K562 (cell line): Measurements from ENCODE around the gene DCAF16. TPM values are rescaled to one million over a fixed set of nuclear protein-coding genes. Genes with fewer than 3 reads are reported as not detected.

Source experiments
- ATAC-seq: fragments of 200-7000 bp; cut with Tn5 transposase; 3 replicates; pipeline ENCODE4 v1.9.1; 2020; ENCODE audit warnings: moderate library complexity
- BruUV-seq: library from RNA; stranded (reverse); fragments of 400-500 nt; replicated peaks from 2 replicates; lab custom pipeline; 2021; lab: Mats Ljungman, UMichigan
- CTCF ChIA-PET: fragments of 300-600 bp; formaldehyde crosslinking; extraction: SDS; loops from one replicate; lab custom pipeline; 2021; ENCODE audit warnings: low intra/inter-chr PET ratio; lab: Yijun Ruan, JAX
- POLR2A ChIA-PET: fragments of 300-600, 350-650 bp; sonication (Branson Sonifier 250); formaldehyde crosslinking; extraction: SDS; loops from one replicate; lab custom pipeline; 2021; ENCODE audit warnings: antibody characterized with exemption, inconsistent platforms; lab: Yijun Ruan, JAX
- DNase-seq, 4 experiments: peaks; one replicate each; pipeline versions ENCODE4 v3.0.0 to v3.0.0-alpha.2; 2011 to 2018; ENCODE audit warnings: low spot score in 3 of 4, mixed read lengths in 3 of 4; ENCODE audit errors: extremely low read depth in 1 of 4
- FAIRE-seq: peaks from 2 replicates; lab custom pipeline; 2011; peaks lifted over from hg19 to GRCh38; lab: Jason Lieb, UNC
- H2AFZ ChIP-seq: 2 replicates; pipeline ENCODE4 v1.6.0; 2011; ENCODE audit warnings: low read depth, low read length, control low read depth, inconsistent platforms
- H3K27ac ChIP-seq: fragments of 200-600 bp; 3 replicates; pipeline ENCODE4 v1.8.0; 2011; ENCODE audit warnings: low read depth, mild to moderate bottlenecking, control low read depth, inconsistent platforms, low read length, moderate library complexity, mixed read lengths; ENCODE audit errors: extremely low read depth
- H3K27me3 ChIP-seq, 2 experiments: fragments of 300-600 bp in 1 of 2; 2 replicates in 1 of 2; 3 replicates in 1 of 2; pipeline versions ENCODE4 v1.6.0 to v1.8.0; 2011; ENCODE audit warnings: inconsistent platforms in 2 of 2, low read length in 2 of 2, mild to moderate bottlenecking in 1 of 2, mixed read lengths in 1 of 2, moderate library complexity in 1 of 2; ENCODE audit not compliant: control insufficient read depth in 2 of 2, insufficient read depth in 2 of 2
- H3K36me3 ChIP-seq: fragments of 300-600 bp; 3 replicates; pipeline ENCODE4 v1.8.0; 2011; ENCODE audit warnings: mild to moderate bottlenecking, low read length, inconsistent platforms; ENCODE audit not compliant: control insufficient read depth, insufficient read depth
- H3K4me1 ChIP-seq, 2 experiments: fragments of 200-600 bp in 1 of 2; replicated peaks in 1 of 2; 2 replicates in 1 of 2; 3 replicates in 1 of 2; pipeline versions ENCODE4 v1.5.1 to v1.8.0; 2011; ENCODE audit warnings: inconsistent platforms in 2 of 2, low read length in 2 of 2, mild to moderate bottlenecking in 1 of 2, mixed read lengths in 1 of 2, moderate library complexity in 1 of 2; ENCODE audit not compliant: control insufficient read depth in 2 of 2, insufficient read depth in 2 of 2
- H3K4me2 ChIP-seq: 2 replicates; pipeline ENCODE4 v1.6.1; 2011; ENCODE audit warnings: low read length, control low read depth, inconsistent platforms, mixed read lengths; ENCODE audit not compliant: insufficient read depth
- H3K4me3 ChIP-seq: fragments of 200-600 bp; sonication (generic), shearing (Covaris generic); 2 replicates; pipeline ENCODE4 v1.5.1; 2016; ENCODE audit warnings: control low read depth, inconsistent platforms
- H3K79me2 ChIP-seq: fragments of 200-600 bp; 3 replicates; pipeline ENCODE4 v1.8.0; 2011; ENCODE audit warnings: low read length, inconsistent platforms; ENCODE audit not compliant: control insufficient read depth, insufficient read depth
- H3K9ac ChIP-seq, 2 experiments: 2 replicates each; pipeline versions ENCODE4 v1.6.0 to v1.6.1; 2011; ENCODE audit warnings: low read depth in 2 of 2, low read length in 2 of 2, control low read depth in 1 of 2, inconsistent platforms in 1 of 2, mild to moderate bottlenecking in 1 of 2, mixed read lengths in 1 of 2; ENCODE audit not compliant: insufficient read depth in 1 of 2
- H3K9me1 ChIP-seq: one replicate; pipeline ENCODE4 v1.6.0; 2011; ENCODE audit warnings: inconsistent platforms, mild to moderate bottlenecking, low read length, moderate library complexity; ENCODE audit not compliant: control insufficient read depth, insufficient read depth
- H3K9me3 ChIP-seq: replicated peaks from 2 replicates; pipeline ENCODE4 v1.5.1; 2011; ENCODE audit warnings: low read depth, low read length, inconsistent platforms; ENCODE audit not compliant: control insufficient read depth, insufficient read depth
- H4K20me1 ChIP-seq: replicated peaks from 2 replicates; pipeline ENCODE4 v1.6.1; 2011; ENCODE audit warnings: low read length, inconsistent platforms, mixed read lengths; ENCODE audit not compliant: control insufficient read depth, insufficient read depth
- CBX2 ChIP-seq: fragments of 200-600 bp; sonication (generic); IDR thresholded peaks from one replicate; pipeline ENCODE4 v1.6.1; 2012; ENCODE audit warnings: mild to moderate bottlenecking, low read length, inconsistent platforms; ENCODE audit not compliant: insufficient read depth, poor library complexity, severe bottlenecking
- E2F4 ChIP-seq: sonication (generic); formaldehyde crosslinking; IDR thresholded peaks from 2 replicates; pipeline ENCODE4 v1.8.0; 2022; ENCODE audit warnings: mild to moderate bottlenecking, low read depth, missing genetic modification reagents
- EGR1 ChIP-seq: fragments of 450-650 bp; conservative IDR thresholded peaks from 2 replicates; pipeline ENCODE4 v1.6.1; 2017; ENCODE audit warnings: mild to moderate bottlenecking
- KDM2B ChIP-seq: fragments of 250-450 bp; sonication (Bioruptor Pico); IDR thresholded peaks from 2 replicates; pipeline ENCODE4 v1.8.0; 2021; ENCODE audit warnings: mild to moderate bottlenecking, moderate library complexity
- MCM3 ChIP-seq: fragments of 450-650 bp; IDR thresholded peaks from 2 replicates; pipeline ENCODE4 v1.6.1; 2016
- ZNF407 ChIP-seq: fragments of 450-650 bp; IDR thresholded peaks from 2 replicates; pipeline ENCODE4 v1.6.1; 2016; ENCODE audit warnings: low read depth
- ZNF431 ChIP-seq: sonication (generic); formaldehyde crosslinking; IDR thresholded peaks from 2 replicates; pipeline ENCODE4 v1.8.0; 2022; ENCODE audit warnings: mild to moderate bottlenecking, missing genetic modification reagents
- ZNF436 ChIP-seq: fragments of 250-450, 450-650 bp; sonication (Bioruptor Pico); formaldehyde crosslinking; IDR thresholded peaks from 2 replicates; pipeline ENCODE4 v1.7.0; 2020; ENCODE audit warnings: mild to moderate bottlenecking
- ZNF584 ChIP-seq: fragments of 200-800 bp; sonication (Bioruptor generic); IDR thresholded peaks from 2 replicates; pipeline ENCODE4 v1.6.1; 2016; ENCODE audit warnings: low read depth, mild to moderate bottlenecking, missing genetic modification characterization, missing compliant biosample characterization
- WGBS: fragments of 100-300 bp; shearing (Covaris generic); methylation state at CpG from one replicate; pipeline ENCODE4 v1.1.6; 2016; ENCODE audit warnings: low coverage, mixed read lengths; ENCODE audit not compliant: insufficient coverage; ENCODE audit errors: missing lambda C conversion rate; 5-methylcytosine and 5-hydroxymethylcytosine counted together
- in situ Hi-C: fragments of 300-500 bp; cut with MboI; formaldehyde crosslinking; loops from 4 replicates; pipeline ENCODE4 v1.15.0; 2018; ENCODE audit warnings: inconsistent platforms, mixed read lengths
- intact Hi-C: fragments of 100-400 bp; cut with micrococcal nuclease; formaldehyde crosslinking; loops from 2 replicates; pipeline ENCODE4 v1.14.2; 2022
- polyA plus RNA-seq, 8 experiments: library from polyadenylated mRNA; depleted of rRNA in 4 of 8; stranded (reverse) in 5 of 8; unstranded in 3 of 8; fragments of >200 nt; fragmentation: Nextera tagmentation in 2 of 8; fragmentation: Illumina TruSeq in 1 of 8; extraction: Ambion mirVana in 2 of 8; extraction: Trizol in 1 of 8; gene quantifications; 2 replicates each; pipeline versions ENCODE4 v1.2.1 to v1.2.3, GENCODE V29; 2011 to 2014; ENCODE audit warnings: inconsistent platforms in 1 of 8, missing spikeins in 1 of 8
- total RNA-seq, 7 experiments: library from RNA; depleted of rRNA in 6 of 7; stranded (reverse); fragments of >200 nt in 6 of 7; fragmentation: Illumina TruSeq in 2 of 7; extraction: Trizol in 2 of 7; gene quantifications; 2 replicates each; pipeline versions ENCODE4 v1.2.1 to v1.2.3, GENCODE V29; 2011 to 2021; ENCODE audit warnings: low replicate concordance in 1 of 7

DCAF16 gene
- total and polyA plus RNA-seq, 9 of the 15 experiments (the other 6 are each of a cell fraction or from before 2014, with no cell fraction given) = 20.5 to 82.8 (median 67.8) TPM

- peak; percentile 99 for TF ChIP-seq E2F4 (CRISPR knock-in tag)
These were observed at the start of gene DCAF16, which contains the start of gene NCAPG (continued) for GRCh38 chr4:17810260-17811077.

GRCh38 chr4:17859793-17860406, 49.3 kb upstream of the DCAF16 start:
- no peak for FAIRE-seq
- POLR2A ChIA-PET = no interaction called here
- Histone ChIP-seq H4K20me1 (no peaks in the 10 kb centered on the region), H3K4me1 (no peaks in the 10 kb centered on the region), H3K79me2 (no peaks in the 10 kb centered on the region), H3K4me3 (no peak overlapping the region), H3K27me3 (no peaks in the 10 kb centered on the region), H3K4me2 (no peak overlapping the region), H3K9me3 (no peaks in the 10 kb centered on the region), H3K27ac (no peak overlapping the region), H3K9me1 (no peaks in the 10 kb centered on the region), H3K9ac (no peak overlapping the region), H3K36me3 (no peaks in the 10 kb centered on the region), H2AFZ (no peak overlapping the region)
- in situ Hi-C loops (no loop called here), intact Hi-C loops (no loop called here)
- CTCF ChIA-PET = no interaction called here
- no peak for DNase-seq
- WGBS = 83% methylated on average over 5 of the region's 5 CpGs
- BruUV-seq = no TSS peak
- ATAC-seq = no peak
- no peak for TF ChIP-seq EGR1
- no peak for TF ChIP-seq ZNF436 (CRISPR knock-in tag)
- no peak for TF ChIP-seq KDM2B (CRISPR knock-in tag)
- no peak for TF ChIP-seq MCM3
- TF ChIP-seq ZNF584 (CRISPR knock-in tag) = no peak
- TF ChIP-seq ZNF407 = no peak
- no peak for TF ChIP-seq ZNF431 (CRISPR knock-in tag)
- TF ChIP-seq CBX2 = no peak
